Astrocyte (in vitro differentiated cells and primary cell): Measurements from ENCODE around the gene JAM3.

Experiments used
- CTCF ChIP-seq: IDR thresholded peaks from 2 replicates; pipeline ENCODE4 v1.5.1; 2011; ENCODE audit warnings: low read depth, mild to moderate bottlenecking, inconsistent platforms, low read length, moderate library complexity; ENCODE audit not compliant: insufficient read depth
- EZH2 ChIP-seq: IDR thresholded peaks from 2 replicates; pipeline ENCODE4 v1.6.1; 2012; ENCODE audit warnings: mild to moderate bottlenecking, low read length, inconsistent platforms; ENCODE audit not compliant: insufficient read depth

- no peak for TF ChIP-seq CTCF
- TF ChIP-seq EZH2: no peak
Observed at GRCh38 chr11:134033696-134034491, 35.0 kb upstream of the JAM3 start.
